ENCODE measurements around the gene PCDHB12.
"Not testable (repeated sequence)": the region's sequence is repeated elsewhere in the genome, so short reads cannot be mapped to it uniquely, and the experiment has no call there.

Gene PCDHB12

GRCh38 chr5:141201126-141201525, 7.4 kb upstream of the PCDHB12 start:
- DNase-seq (ENCODE audit: low read depth, low spot score); H3K27ac ChIP-seq: not testable (repeated sequence)

- not testable (repeated sequence) for DNase-seq (ENCODE audit: low read depth, low spot score); H3K27ac ChIP-seq
These were observed 6.9 kb upstream of the PCDHB12 start for GRCh38 chr5:141201646-141202045.

DNA sequence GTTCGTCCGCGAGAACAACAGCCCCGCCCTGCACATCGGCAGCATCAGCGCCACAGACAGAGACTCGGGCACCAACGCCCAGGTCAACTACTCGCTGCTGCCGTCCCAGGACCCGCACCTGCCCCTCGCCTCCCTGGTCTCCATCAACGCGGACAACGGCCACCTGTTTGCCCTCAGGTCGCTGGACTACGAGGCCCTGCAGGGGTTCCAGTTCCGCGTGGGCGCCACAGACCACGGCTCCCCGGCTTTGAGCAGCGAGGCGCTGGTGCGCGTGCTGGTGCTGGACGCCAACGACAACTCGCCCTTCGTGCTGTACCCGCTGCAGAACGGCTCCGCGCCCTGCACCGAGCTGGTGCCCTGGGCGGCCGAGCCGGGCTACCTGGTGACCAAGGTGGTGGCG, 1.8 kb downstream of the PCDHB12 start:
- H3K27ac ChIP-seq; DNase-seq (ENCODE audit: low read depth, low spot score): not testable (repeated sequence)

DNA sequence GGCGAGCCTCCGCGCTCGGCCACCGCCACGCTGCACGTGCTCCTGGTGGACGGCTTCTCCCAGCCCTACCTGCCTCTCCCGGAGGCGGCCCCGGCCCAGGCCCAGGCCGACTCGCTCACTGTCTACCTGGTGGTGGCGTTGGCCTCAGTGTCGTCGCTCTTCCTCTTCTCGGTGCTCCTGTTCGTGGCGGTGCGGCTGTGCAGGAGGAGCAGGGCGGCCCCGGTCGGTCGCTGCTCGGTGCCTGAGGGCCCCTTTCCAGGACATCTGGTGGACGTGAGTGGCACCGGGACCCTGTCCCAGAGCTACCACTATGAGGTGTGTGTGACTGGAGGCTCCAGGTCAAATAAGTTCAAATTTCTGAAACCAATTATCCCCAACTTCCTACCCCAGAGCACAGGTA, 2.3 kb downstream of the PCDHB12 start:
- not testable (repeated sequence) for H3K27ac ChIP-seq; DNase-seq (ENCODE audit: low read depth, low spot score)

GRCh38 chr5:141213656-141214339, 5.3 kb downstream of the PCDHB12 start, which contains the start of gene PCDHB13:
Gene PCDHB13 (plus strand): TSS chr5:141213919. CDS start chr5:141214124, 205 bp downstream.
- not testable (repeated sequence) for DNase-seq (ENCODE audit: low read depth, low spot score); H3K27ac ChIP-seq

GRCh38 chr5:141214583-141214982, 6.1 kb downstream of the PCDHB12 start:
- H3K27ac ChIP-seq; DNase-seq (ENCODE audit: low read depth, low spot score): not testable (repeated sequence)

GRCh38 chr5:141215504-141215903, 7.0 kb downstream of the PCDHB12 start:
- DNase-seq (ENCODE audit: low read depth, low spot score), result not testable (repeated sequence)

DNA sequence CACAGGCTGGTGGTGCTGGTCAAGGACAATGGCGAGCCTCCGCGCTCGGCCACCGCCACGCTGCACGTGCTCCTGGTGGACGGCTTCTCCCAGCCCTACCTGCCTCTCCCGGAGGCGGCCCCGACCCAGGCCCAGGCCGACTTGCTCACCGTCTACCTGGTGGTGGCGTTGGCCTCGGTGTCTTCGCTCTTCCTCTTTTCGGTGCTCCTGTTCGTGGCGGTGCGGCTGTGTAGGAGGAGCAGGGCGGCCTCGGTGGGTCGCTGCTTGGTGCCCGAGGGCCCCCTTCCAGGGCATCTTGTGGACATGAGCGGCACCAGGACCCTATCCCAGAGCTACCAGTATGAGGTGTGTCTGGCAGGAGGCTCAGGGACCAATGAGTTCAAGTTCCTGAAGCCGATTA, 7.5 kb downstream of the PCDHB12 start:
- DNase-seq (ENCODE audit: low read depth, low spot score); H3K27ac ChIP-seq: not testable (repeated sequence)

More at GRCh38 chr5:141215504-141215903, 7.0 kb downstream of the PCDHB12 start:
- not testable (repeated sequence) for H3K27ac ChIP-seq

- H3K27ac ChIP-seq, result no peak within 1 kb of the TSS
- DNase-seq (ENCODE audit: low read depth, low spot score), result no peak
These were observed 14.7 kb downstream of the PCDHB12 start, which contains the start of gene PCDHB14 for GRCh38 chr5:141223112-141223783. Gene PCDHB14 (plus strand): TSS chr5:141223343. CDS start chr5:141223506, 163 bp downstream.

GRCh38 chr5:141224844-141225243, 16.3 kb downstream of the PCDHB12 start:
- DNase-seq (ENCODE audit: low read depth, low spot score); H3K27ac ChIP-seq: not testable (repeated sequence)

- not testable (repeated sequence) for DNase-seq (ENCODE audit: low read depth, low spot score); H3K27ac ChIP-seq
These were observed 16.9 kb downstream of the PCDHB12 start for GRCh38 chr5:141225421-141225820.

GRCh38 chr5:141234109-141234667, 25.7 kb downstream of the PCDHB12 start:
- DNase-seq (ENCODE audit: low read depth, low spot score), result no peak
- no peak overlapping the region for H3K27ac ChIP-seq

GRCh38 chr5:141235922-141236321, 27.4 kb downstream of the PCDHB12 start:
- not testable (repeated sequence) for DNase-seq (ENCODE audit: low read depth, low spot score); H3K27ac ChIP-seq

- DNase-seq (ENCODE audit: low read depth, low spot score), result no peak
- no peak overlapping the region for H3K27ac ChIP-seq
These were observed 28.2 kb downstream of the PCDHB12 start for GRCh38 chr5:141236516-141237313.

GRCh38 chr5:141241496-141241895, 33.0 kb downstream of the PCDHB12 start:
- DNase-seq (ENCODE audit: low read depth, low spot score), result no peak
- no peak overlapping the region for H3K27ac ChIP-seq

GRCh38 chr5:141245250-141245717, 36.8 kb downstream of the PCDHB12 start, which contains the start of gene PCDHB15:
Gene PCDHB15 (plus strand): TSS chr5:141245395. CDS start chr5:141245579, 184 bp downstream.
- no peak within 1 kb of the TSS for H3K27ac ChIP-seq
- no peak for DNase-seq (ENCODE audit: low read depth, low spot score)

- not testable (repeated sequence) for DNase-seq (ENCODE audit: low read depth, low spot score)
These were observed 38.5 kb downstream of the PCDHB12 start for GRCh38 chr5:141246971-141247370.

GRCh38 chr5:141247434-141247833, 38.9 kb downstream of the PCDHB12 start:
- DNase-seq (ENCODE audit: low read depth, low spot score); H3K27ac ChIP-seq: not testable (repeated sequence)

More at GRCh38 chr5:141246971-141247370, 38.5 kb downstream of the PCDHB12 start:
- not testable (repeated sequence) for H3K27ac ChIP-seq

DNA sequence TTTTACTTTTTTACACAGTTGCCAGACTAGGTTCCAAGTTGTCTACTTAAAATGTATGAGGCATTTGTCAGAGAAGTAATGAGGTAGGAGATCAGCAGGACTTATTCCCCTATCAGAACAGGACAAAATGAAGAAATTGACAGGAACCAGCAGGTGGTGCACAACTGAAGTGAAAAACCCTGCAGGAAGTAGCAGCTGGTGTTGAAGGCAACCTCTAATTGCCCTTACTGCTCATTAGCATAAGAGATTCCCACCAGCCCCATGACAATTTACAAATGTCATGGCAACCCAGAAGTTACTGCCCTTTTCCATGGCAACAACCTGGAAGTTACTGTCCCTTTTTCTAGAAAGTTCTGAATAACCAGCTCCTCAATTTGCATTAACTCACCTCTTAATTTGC, 42.1 kb downstream of the PCDHB12 start:
- DNase-seq (ENCODE audit: low read depth, low spot score), result no peak

DNA sequence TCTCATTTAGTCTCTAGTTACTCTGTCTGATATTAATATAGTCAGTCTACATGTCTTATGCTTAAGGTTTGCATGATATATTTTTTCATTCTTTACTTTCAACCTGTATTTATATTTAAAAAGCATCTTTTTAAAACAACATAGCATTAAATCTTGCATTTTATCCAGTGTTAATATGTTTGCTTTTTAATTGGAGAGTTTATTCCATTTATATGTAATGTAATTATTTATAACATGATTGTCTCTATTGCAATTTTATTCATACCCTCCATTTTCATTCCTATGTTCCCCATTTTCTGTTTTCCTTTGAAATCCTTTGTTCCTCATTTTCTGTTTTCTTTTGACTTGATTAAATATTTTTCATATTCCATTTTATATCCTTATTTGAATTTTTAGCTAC, 49.9 kb downstream of the PCDHB12 start:
- H3K27ac ChIP-seq, result no peak overlapping the region
- DNase-seq (ENCODE audit: low read depth, low spot score), result no peak

More for the DNA sequence above, 42.1 kb downstream of the PCDHB12 start:
- no peak overlapping the region for H3K27ac ChIP-seq

Measured in epithelial cell of prostate (primary cell).